MG63 (cell line): Measurements from ENCODE around the gene LARP1. TPM values are rescaled to one million over a fixed set of nuclear protein-coding genes. Genes with fewer than 3 reads are reported as not detected.

Source experiments
- DNase-seq: peaks from one replicate; pipeline ENCODE4 v3.0.0-alpha.2; 2020
- H3K27me3 ChIP-seq: fragments of 250-450 bp; sonication (Bioruptor Pico); 2 replicates; pipeline ENCODE4 v1.5.1; 2020; ENCODE audit warnings: mild to moderate bottlenecking, moderate library complexity
- H3K36me3 ChIP-seq: fragments of 250-450 bp; sonication (Bioruptor Pico); 2 replicates; pipeline ENCODE4 v1.5.1; 2020; ENCODE audit warnings: mild to moderate bottlenecking, moderate library complexity
- H3K4me3 ChIP-seq: fragments of 250-450 bp; sonication (Bioruptor Pico); 2 replicates; pipeline ENCODE4 v1.5.1; 2020; ENCODE audit warnings: mild to moderate bottlenecking, moderate library complexity
- H3K9me3 ChIP-seq: fragments of 250-450 bp; sonication (Bioruptor Pico); 2 replicates; pipeline ENCODE4 v1.5.1; 2020; ENCODE audit warnings: mild to moderate bottlenecking, moderate library complexity
- total RNA-seq: library from RNA; depleted of rRNA; stranded (reverse); fragments of >200 nt; shearing (Covaris generic); gene quantifications from 2 replicates; pipeline ENCODE4 v1.2.3, GENCODE V29; 2014; ENCODE audit warnings: low replicate concordance

The LARP1 gene
- total RNA-seq, 1 experiment from 2014 or later, result 36.5 TPM

DNA sequence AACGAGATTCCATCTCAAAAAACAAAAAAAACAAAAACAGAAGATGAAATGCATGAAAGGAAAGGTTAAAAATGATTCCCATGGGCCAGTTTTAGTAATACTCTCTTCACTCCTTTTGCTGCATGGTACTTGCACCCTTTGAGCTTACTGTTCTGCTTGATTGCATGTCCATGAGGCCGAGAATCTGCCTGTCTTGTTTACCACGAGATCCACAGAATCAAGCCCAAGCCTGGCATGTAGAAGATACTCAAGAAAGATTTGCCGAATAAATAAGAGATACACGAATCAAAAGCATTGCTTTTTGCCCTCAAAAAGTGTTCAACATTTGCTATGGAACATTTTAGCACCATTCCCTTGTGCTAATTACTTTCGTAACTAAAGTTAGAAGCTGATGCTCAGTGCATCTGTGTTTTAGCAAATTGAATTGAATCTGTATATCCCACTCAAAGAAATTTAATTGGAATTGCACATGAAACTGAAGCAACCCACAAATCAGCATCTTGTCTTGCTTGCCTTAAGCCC lies 94.1 kb downstream of the LARP1 start:
- DNase-seq, result no peak
- no peak overlapping the region for H3K4me3 ChIP-seq
- H3K36me3 ChIP-seq, result 0 out of 2 replicates have a peak, but pooled peaks cover 3% of the 10 kb centered on the region
- H3K27me3 ChIP-seq, result no peaks in the 10 kb centered on the region
- no peaks in the 10 kb centered on the region for H3K9me3 ChIP-seq

DNA sequence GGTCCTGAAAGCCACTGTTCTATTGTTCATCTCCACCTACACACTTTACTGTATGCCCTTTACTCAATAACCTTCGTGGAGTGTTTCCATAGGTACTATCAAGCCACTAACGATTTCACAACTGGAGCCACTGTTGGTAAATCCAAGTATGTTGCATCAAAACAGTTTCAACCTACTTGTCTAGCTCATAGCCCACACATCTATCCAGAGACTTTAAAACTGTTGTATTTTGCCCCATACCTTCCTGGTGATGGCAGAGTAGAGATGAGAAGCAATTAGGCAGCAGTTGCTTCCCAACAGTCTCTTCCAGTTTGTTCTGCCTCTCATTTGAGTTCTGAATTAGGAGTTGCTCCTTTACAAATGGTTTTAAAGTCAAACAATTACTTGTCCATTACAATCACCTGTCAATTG lies 94.6 kb downstream of the LARP1 start:
- Histone ChIP-seq H3K27me3 (no peaks in the 10 kb centered on the region), H3K36me3 (0 out of 2 replicates have a peak, but pooled peaks cover 3% of the 10 kb centered on the region), H3K9me3 (no peaks in the 10 kb centered on the region), H3K4me3 (peak overlapping the region; percentile 23)
- no peak for DNase-seq

DNA sequence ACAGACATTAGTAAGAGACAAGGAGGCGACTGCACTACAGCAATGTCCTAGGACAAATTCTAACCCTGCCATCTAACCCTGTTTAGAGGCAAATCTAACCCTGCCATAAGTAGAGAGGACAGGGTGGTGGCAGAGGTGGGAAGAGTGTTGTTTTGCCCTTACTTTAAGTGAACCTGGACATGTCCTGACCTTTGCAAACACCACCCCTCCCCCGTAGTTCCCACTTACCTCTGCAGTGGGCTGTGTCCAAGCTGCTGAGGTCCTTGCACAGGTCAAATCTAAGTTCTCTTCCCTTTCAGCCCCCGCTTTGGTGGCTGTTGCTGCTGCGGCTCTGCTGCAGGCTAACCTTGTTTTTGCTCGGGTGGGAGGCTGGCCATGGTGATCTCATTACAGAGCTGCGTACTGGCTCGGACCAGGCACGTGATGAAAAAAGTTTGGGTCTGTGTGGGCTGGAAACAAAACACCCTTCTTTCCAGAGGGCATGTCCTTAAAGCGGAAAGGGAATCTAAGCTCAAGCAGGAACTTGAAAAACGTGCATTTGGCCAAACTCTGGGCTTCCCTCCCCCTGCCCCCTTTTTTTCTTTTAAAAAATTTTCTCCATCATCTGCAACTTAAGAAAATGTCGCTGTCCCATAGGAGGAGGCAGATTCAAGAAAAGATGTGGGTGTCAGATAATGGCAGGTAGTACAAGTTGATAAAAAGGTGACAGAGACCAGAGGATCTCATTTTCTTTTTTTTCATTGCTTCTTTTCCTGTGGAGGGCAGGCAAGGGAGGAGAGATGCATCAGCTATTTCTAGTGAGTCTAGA lies 95.3 kb downstream of the LARP1 start, which contains the start of gene FAXDC2:
TSS of gene FAXDC2 (minus strand) at position 349 of the 808 bp plus-strand sequence. CDS start 12,425 bp downstream, outside the sequence.
- Histone ChIP-seq H3K36me3 (0 out of 2 replicates have a peak, but pooled peaks cover under 1% of the 10 kb centered on the region), H3K4me3 (peak within 1 kb of the TSS; percentile 23), H3K27me3 (no peaks in the 10 kb centered on the region), H3K9me3 (no peaks in the 10 kb centered on the region)
- DNase-seq, result peak; percentile 63

DNA sequence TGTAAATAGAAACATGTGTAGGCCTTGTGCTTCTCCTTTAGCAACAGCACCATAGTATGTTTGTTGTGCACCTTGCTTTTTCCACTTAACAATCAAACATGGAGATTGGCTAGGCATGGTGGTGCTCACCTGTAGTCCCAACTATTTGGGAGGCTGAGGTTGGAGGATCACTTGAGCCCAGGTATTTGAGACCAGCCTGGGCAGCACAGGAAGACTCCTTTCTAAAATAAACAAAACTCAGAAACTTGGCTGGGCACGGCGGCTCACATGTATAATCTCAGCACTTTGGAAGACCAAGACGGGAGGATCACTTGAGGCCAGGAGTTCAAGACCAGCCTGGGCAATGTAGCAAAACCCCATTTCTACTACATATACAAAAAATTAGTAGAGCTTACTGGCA lies 96.2 kb downstream of the LARP1 start:
- Histone ChIP-seq H3K36me3 (no peaks in the 10 kb centered on the region), H3K27me3 (no peaks in the 10 kb centered on the region), H3K4me3 (no peak overlapping the region), H3K9me3 (no peaks in the 10 kb centered on the region)
- no peak for DNase-seq

DNA sequence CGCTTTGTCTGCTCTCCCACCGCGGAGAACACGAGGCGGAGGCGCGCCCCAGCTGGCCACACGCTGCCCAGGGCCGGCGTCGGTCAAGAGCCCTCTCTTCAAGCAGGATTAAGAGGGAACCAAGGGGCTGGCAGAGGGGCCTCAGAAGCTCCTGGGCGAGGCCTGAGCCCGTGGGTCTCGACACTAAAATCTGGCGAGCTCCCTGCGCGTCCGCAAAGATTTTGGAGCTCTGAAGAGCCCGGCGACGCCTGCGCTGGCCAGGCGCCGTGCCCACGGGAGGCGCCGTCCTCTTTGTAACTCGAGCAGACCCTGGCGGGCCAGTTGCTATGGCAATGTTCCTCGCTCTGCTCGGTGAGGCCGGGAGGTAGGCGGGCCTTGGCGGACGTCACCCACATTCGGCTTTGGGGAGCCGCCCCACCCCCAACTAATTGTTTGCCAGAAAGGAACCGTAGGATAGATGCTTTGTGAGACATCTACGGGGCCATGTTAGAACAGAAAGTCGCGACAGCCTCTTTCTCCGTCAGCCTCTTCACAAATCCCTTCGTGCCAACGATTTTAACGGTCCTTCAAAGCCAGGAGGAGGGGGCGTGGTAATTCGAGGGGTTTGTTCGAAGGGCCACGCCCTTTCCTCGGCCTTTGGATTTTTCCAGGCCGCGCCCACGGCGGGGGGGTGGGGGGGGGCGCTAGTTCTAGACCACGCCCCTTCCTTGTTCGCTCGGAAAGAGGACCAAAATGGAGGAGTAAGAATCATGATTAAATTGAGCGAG lies 102.5 kb downstream of the LARP1 start:
- H3K9me3 ChIP-seq, result no peaks in the 10 kb centered on the region
- peak overlapping the region; percentile 83 for H3K4me3 ChIP-seq
- DNase-seq, result peak; percentile 99
- no peaks in the 10 kb centered on the region for H3K27me3 ChIP-seq
- H3K36me3 ChIP-seq, result peaks cover 25% of the 10 kb centered on the region

DNA sequence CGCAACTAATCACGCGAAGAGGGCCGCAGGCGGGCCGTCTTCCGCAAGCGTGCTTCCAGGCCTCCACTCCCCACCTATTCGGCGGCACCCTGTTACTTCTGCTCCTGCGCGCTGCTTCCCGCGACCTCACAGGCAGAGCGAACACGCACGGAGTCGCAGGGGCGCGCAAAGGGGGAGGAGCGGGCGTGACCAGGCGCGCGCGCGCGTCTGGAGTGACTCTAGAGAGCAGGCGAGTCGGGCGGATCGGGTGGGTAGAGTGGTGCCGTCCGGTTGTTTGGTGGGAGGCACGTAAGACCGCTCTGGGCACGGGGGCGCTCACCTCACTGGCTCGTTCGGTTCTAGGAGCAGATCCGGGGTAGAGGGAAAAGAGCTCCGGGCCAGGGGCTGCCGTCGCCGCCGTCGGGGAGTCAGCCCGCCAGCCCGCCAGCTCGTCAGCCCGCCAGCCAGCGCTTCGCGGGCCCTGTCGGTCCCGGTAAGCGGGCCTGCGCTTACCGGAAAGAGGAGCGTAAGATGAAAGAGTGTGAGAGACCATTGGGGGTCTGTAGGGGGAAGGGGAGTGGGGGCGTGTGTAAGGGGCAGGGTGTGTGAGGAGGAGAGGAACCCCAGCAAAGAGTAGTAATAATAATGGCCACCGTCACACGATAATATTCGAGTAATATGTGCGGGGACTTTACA lies 103.3 kb downstream of the LARP1 start, which contains the start of gene CNOT8:
TSS of gene CNOT8 (plus strand) at position 331 of the 675 bp plus-strand sequence. CDS start 4,652 bp downstream, outside the sequence.
- Histone ChIP-seq H3K36me3 (peaks cover 31% of the 10 kb centered on the region), H3K4me3 (peak within 1 kb of the TSS; percentile 83), H3K27me3 (no peaks in the 10 kb centered on the region), H3K9me3 (no peaks in the 10 kb centered on the region)
- DNase-seq, result peak; percentile 100

DNA sequence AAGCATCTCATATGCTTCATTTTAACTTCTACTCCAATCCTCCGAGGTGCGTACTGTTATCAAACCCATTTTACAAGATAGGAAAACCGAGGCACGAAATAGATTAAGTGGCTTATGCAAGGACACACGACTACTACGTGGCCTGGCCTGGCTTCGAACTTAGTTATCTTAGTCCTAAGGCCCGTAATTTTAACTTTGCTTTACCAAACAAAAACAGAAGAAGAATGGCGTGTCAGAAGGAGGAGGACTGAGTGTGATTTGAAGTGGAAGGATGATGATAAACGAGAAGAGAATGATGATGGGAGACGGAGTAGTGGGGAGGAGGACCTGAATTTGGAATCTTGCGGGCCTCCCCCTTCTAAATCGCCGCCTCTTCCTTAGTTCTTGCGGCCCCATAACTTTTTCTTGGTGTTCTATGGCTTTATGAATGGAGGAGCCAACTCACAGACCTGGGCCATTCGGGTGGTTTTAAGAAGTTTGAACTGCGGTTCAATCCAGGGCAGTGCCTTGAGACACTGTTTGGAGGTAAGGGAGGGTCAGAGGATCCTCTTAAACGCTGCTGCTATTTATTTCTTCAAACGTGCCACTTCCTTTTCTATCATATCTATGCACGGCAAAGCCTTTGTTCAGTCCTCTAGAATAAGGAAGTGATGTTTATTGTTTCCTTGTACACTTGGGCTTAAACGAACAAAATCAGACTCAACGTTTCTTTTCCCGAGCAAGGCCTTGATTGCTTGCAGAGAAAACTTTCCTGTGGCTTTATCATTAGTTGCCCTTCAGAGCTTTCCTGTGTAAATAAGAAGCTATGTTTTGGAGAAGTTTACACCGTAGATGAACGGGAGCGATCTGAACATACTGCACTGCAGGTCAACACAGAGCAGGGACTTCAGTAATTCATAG lies 104.0 kb downstream of the LARP1 start:
- H3K27me3 ChIP-seq, result no peaks in the 10 kb centered on the region
- no peaks in the 10 kb centered on the region for H3K9me3 ChIP-seq
- H3K4me3 ChIP-seq, result peak overlapping the region; percentile 83
- peaks cover 33% of the 10 kb centered on the region for H3K36me3 ChIP-seq
- no peak for DNase-seq

DNA sequence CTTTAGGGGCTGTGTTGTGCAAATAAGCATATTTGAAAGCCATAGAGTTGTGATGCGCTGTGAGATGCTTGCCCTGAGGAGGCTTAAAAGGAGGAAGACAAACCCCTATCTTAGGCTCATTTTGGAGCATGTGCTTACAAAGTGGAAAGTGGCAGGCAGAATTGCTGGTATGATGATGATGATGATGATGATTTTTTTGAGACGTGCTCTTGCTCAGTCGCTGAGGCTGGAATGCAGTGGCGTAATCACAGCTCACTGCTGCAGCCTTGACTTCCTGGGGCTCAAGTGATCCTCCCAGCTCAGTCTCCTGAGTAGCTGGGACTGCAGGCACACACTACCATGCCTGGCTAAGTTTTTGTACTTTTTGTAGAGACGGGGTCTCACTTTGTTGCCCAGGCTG lies 104.9 kb downstream of the LARP1 start:
- H3K4me3 ChIP-seq, result peak overlapping the region; percentile 83
- H3K36me3 ChIP-seq, result peaks cover 41% of the 10 kb centered on the region
- no peaks in the 10 kb centered on the region for H3K27me3 ChIP-seq
- peak; percentile 70 for DNase-seq
- H3K9me3 ChIP-seq, result no peaks in the 10 kb centered on the region

DNA sequence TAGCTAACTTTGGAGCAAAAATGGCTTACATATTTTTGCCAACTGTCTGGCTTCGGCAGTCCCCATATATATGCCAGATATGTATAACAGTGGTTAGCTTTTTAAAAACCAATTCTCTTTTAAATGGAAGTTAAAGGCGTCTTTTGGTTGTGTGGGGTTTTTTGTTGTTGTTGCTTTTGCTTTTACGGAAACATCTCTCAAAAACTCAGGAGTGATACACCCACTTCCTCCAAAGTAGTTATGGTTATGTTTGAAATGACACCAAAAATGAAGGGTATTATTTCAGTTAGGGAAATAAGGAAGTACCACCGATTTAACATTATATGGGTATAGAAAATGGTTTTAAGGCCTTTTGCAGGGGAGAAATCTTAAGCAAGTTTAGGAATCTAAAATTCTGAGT lies 105.6 kb downstream of the LARP1 start:
- no peak for DNase-seq
- Histone ChIP-seq H3K27me3 (no peaks in the 10 kb centered on the region), H3K36me3 (peaks cover 47% of the 10 kb centered on the region), H3K4me3 (peak overlapping the region; percentile 83), H3K9me3 (no peaks in the 10 kb centered on the region)

DNA sequence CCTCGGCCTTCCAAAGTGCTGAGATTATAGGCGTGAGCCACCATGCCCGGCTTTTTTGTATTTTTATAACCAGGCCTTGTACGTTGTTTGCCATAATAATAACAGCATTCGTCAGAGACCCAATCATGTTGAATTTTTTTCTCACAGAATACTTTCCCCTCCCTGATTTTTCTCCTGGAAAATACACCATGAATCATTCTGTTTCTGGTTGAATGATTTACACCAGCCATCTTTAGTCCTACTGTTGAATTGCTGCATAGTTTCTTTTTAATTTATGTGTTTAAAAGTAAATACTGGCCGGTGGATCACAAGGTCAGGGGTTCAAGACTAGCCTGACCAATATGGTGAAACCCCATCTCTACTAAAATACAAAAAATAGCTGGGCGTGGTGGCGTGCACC lies 106.8 kb downstream of the LARP1 start:
- no peak for DNase-seq
- Histone ChIP-seq H3K9me3 (no peaks in the 10 kb centered on the region), H3K36me3 (peaks cover 55% of the 10 kb centered on the region), H3K4me3 (no peak overlapping the region), H3K27me3 (no peaks in the 10 kb centered on the region)

DNA sequence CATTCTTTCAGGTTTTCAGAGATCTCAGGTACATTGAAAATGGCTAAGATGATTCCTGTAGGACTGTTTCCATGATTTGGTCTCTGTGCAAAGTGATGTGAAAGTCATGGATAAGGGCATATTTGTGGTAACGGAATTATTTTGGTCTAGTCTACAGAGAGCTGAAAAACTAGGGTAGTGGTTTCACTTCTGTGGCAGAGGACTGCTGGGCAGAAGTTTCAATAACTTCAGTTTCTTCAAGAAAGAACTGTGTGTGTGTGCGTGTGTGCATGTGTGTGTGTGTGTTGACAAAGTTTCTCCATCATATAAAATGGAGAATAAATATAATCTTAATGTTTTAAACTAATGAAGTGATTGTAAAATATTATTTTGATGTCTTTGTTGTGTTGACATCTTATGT lies 107.6 kb downstream of the LARP1 start:
- Histone ChIP-seq H3K4me3 (no peak overlapping the region), H3K27me3 (no peaks in the 10 kb centered on the region)

DNA sequence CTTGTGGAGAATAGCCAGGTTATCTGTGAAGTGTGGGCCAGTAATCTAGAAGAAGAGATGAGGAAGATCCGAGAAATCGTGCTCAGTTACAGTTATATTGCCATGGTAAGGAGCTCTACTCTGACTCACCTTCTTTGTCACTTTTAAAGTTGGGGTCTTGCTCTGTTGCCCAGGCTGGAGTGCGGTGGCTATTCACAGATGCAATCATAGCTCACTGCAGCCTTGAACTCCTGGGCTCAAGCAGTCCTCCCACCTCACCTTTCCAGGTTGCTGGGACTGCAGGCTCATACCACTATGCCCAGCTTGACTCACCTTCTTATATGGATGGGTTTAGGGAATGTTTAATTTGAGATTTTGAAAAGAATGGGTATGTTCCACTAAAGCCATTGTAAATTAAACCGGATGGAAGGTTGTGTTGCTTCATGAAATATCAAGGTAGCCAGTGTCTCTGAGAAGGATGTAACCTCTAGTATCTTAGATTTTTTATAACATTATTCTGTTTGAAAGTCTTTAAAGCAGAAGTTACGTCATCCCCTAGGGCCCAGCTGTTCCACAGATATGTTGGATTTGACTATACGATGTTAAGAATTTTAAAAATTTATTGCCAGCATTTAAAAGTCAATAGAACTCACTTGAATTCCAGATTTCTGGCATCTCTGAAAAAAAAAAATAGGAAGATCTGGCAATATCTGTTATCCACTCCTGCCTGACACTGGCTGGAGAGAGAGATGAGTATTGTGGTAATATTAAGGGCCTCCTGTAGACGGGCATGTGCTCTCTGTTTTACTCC lies 108.3 kb downstream of the LARP1 start:
- peaks cover 60% of the 10 kb centered on the region for H3K36me3 ChIP-seq
- no peaks in the 10 kb centered on the region for H3K9me3 ChIP-seq
- H3K4me3 ChIP-seq, result no peak overlapping the region
- DNase-seq, result no peak
- no peaks in the 10 kb centered on the region for H3K27me3 ChIP-seq

More for the DNA sequence above, 107.6 kb downstream of the LARP1 start:
- Histone ChIP-seq H3K9me3 (no peaks in the 10 kb centered on the region), H3K36me3 (peaks cover 58% of the 10 kb centered on the region)
- DNase-seq, result no peak

DNA sequence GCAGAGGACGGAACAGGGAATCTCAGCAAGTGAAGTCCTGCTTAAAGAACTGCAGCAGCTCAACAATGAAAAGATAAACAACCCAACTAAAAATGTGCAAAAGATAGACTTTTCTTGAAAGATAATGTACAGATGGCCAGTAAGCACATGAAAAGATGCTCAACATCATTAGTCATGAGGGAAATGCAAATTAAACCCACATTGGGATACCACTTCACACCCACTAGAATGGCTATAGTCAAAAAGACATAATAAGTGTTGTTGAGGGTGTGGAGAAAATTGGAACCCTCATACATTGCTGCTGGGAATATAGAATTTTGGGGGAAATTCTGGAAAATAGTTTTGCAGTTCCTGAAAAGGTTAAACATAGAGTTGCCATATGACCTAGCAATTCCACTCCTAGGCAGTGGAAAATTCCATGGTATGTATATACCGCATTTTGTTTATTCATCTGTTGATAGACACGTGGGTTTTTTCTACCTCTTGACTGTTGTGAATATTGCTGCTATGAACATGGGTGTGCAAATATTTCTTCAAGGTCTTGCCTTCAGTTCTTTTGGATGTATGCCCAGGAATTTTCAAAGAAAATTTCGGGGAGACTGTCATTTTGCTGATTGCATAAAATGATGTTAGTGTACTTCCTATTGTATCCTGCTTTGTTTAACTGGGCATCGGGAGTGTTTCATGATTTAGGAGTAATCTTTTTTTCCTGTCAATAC lies 110.4 kb downstream of the LARP1 start:
- DNase-seq, result no peak
- H3K4me3 ChIP-seq, result no peak overlapping the region
- no peaks in the 10 kb centered on the region for H3K9me3 ChIP-seq
- peaks cover 61% of the 10 kb centered on the region for H3K36me3 ChIP-seq
- H3K27me3 ChIP-seq, result no peaks in the 10 kb centered on the region

DNA sequence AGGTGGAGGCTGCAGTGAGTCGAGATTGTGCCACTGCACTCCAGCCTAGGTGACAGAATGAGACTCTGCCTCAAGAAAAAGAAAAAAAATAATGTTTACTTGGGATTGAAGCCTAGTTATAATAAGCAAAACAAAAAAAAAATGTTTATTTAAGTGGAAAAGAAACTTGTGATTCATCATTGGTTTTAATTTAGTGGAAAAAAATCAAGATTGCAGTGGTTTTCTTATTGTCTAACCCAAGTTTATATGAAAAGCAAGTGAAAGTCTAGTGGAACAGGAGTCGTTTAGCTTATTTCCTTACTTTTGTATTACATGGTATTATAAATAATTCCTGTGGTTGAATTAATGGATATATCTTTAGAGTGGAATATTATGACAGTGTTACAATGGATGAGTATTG lies 111.7 kb downstream of the LARP1 start:
- no peak overlapping the region for H3K4me3 ChIP-seq
- no peaks in the 10 kb centered on the region for H3K27me3 ChIP-seq
- no peaks in the 10 kb centered on the region for H3K9me3 ChIP-seq
- H3K36me3 ChIP-seq, result peaks cover 62% of the 10 kb centered on the region
- no peak for DNase-seq
